Cardiac fibroblast (primary cell): ENCODE measurements around the gene PAX6.

ENCODE experiments used
- DNase-seq, 2 donors: peaks; one replicate each; pipeline versions ENCODE4 v3.0.0 to v3.0.0-alpha.2; 2010; ENCODE audit warnings: low read depth in 2 of 2
- H3K4me3 ChIP-seq, 2 donors: replicated peaks in 1 of 2; 1 replicate in 1 of 2; 2 replicates in 1 of 2; pipeline ENCODE4 v1.5.1; 2011; ENCODE audit warnings: low read depth in 2 of 2, low read length in 2 of 2, mild to moderate bottlenecking in 2 of 2, moderate library complexity in 1 of 2
- TF ChIP-seq, protein P1 (sequence below): IDR thresholded peaks from one replicate; pipeline ENCODE4 v1.5.1; 2011; ENCODE audit warnings: low read depth, mild to moderate bottlenecking, low read length, inconsistent platforms

PAX6 gene

GRCh38 chr11:31808721-31809540, 2.2 kb downstream of the PAX6 start:
- H3K4me3 ChIP-seq = no peak overlapping the region
- TF ChIP-seq, protein P1, sequence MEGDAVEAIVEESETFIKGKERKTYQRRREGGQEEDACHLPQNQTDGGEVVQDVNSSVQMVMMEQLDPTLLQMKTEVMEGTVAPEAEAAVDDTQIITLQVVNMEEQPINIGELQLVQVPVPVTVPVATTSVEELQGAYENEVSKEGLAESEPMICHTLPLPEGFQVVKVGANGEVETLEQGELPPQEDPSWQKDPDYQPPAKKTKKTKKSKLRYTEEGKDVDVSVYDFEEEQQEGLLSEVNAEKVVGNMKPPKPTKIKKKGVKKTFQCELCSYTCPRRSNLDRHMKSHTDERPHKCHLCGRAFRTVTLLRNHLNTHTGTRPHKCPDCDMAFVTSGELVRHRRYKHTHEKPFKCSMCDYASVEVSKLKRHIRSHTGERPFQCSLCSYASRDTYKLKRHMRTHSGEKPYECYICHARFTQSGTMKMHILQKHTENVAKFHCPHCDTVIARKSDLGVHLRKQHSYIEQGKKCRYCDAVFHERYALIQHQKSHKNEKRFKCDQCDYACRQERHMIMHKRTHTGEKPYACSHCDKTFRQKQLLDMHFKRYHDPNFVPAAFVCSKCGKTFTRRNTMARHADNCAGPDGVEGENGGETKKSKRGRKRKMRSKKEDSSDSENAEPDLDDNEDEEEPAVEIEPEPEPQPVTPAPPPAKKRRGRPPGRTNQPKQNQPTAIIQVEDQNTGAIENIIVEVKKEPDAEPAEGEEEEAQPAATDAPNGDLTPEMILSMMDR = no peak
- DNase-seq = no peak

GRCh38 chr11:31807799-31808667, 3.1 kb downstream of the PAX6 start:
- H3K4me3 ChIP-seq = no peak overlapping the region
- DNase-seq = no peak
- TF ChIP-seq, protein P1 = no peak

GRCh38 chr11:31806928-31807798, 4.0 kb downstream of the PAX6 start:
- no peak for DNase-seq
- H3K4me3 ChIP-seq = no peak overlapping the region
- TF ChIP-seq, protein P1 = no peak

DNA sequence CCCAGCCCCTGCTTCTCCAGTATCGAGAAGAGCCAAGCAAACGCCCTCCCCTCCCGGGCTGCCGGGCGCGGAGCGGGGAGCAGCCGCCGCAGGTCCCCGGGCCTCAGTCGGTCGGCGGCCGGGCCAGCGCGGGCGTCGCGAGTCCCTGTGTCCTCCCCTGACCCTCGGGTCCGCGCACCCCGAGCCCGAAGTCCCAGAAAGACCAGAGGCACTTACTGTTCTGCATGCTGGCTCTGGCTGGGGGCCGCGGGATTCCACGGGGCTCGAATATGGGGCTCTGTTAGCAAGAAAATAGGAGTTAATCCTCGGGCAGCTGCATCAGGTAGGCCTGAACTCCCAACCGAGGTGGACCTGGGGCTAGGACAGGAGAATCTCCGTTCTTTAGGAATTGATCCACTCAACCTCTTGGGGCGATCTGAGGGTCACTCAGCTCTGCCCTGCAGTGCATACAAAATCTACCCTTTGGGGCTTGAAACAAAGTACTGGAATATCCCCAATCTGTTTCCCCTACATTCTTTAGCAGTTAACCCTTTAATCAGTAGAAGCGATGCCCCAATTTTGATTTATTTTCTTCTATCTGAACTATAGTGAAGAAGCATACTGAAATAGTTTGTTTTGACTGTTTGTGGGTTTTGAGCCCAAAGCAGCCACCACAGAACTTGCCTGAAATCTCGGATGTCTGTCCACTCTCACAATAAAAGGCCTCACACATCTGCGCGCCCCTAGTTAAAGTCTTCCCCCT, 4.8 kb downstream of the PAX6 start:
- no peak for DNase-seq
- H3K4me3 ChIP-seq = no peak overlapping the region
- TF ChIP-seq, protein P1 = no peak

DNA sequence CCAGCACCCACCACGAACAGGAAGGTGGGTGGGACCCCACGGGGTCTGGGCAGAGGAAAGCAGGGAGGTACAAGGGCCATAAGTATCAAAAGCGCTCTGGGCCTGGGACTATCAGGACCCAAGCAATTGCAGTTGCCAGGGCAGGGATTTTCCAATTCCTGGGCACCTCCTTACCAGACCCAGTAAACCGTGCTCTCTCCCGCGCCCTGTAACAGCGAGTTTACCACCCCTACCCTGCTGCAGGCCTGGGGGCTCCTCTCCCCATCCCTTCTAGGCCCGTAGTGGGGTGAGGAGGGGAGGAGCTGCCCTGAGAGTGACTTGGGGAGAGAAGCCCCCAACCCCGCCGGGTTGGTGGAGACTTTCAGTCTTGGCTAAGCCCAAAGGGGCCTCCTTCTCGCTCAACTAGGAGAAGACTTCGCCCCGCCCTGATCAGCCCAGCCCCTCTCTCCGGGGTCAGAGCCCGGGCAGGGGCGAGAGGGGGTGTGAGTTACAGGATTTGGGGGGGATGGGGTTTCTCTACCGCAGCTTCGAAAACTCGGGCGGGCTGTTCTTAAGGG, 5.4 kb downstream of the PAX6 start:
- TF ChIP-seq, protein P1 = no peak
- no peak for DNase-seq
- no peak overlapping the region for H3K4me3 ChIP-seq
